Thyroid gland (tissue), 4 donors: ENCODE measurements around the gene MYMX.

Source experiments
- POLR2A ChIP-seq, 2 donors: fragments of 450-650 bp; IDR thresholded peaks; one replicate each; pipeline ENCODE4 v1.6.1; 2017; ENCODE audit warnings: antibody characterized with exemption in 2 of 2, mild to moderate bottlenecking in 2 of 2, moderate library complexity in 1 of 2
- TF ChIP-seq, protein P1 (sequence below), 6 experiments: fragments of 200-600 bp in 3 of 6; fragments of 450-650 bp in 3 of 6; sonication (generic) in 3 of 6; IDR thresholded peaks; one replicate each; pipeline ENCODE4 v1.5.1; 2016 to 2019; ENCODE audit warnings: antibody characterized with exemption in 6 of 6, mild to moderate bottlenecking in 2 of 6, inconsistent platforms in 1 of 6, moderate library complexity in 1 of 6

DNA sequence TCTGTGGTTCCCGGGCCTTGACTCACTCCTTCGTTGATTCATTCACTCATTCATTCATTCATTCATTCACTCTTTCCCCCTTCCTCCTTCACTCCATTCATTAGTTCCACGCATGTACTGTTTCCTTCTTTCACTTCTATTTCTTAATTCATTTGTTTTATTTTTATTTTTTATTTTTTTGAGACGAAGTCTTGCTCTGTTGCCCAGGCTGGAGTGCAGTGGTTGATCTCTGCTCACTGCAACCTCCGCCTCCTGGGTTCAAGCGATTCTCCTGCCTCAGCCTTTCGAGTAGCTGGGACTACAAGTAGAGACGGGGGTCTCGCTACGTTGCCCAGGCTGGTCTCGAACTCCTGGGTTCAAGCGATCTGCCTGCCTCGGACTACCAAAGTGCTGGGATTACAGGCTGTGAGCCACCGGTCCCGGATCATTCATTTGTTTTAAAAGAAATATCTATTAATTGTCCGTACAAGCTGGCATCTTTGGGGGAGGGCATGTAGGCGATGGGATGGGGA lies 49.1 kb downstream of the MYMX start:
- TF ChIP-seq, protein P1, sequence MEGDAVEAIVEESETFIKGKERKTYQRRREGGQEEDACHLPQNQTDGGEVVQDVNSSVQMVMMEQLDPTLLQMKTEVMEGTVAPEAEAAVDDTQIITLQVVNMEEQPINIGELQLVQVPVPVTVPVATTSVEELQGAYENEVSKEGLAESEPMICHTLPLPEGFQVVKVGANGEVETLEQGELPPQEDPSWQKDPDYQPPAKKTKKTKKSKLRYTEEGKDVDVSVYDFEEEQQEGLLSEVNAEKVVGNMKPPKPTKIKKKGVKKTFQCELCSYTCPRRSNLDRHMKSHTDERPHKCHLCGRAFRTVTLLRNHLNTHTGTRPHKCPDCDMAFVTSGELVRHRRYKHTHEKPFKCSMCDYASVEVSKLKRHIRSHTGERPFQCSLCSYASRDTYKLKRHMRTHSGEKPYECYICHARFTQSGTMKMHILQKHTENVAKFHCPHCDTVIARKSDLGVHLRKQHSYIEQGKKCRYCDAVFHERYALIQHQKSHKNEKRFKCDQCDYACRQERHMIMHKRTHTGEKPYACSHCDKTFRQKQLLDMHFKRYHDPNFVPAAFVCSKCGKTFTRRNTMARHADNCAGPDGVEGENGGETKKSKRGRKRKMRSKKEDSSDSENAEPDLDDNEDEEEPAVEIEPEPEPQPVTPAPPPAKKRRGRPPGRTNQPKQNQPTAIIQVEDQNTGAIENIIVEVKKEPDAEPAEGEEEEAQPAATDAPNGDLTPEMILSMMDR (IDR thresholded peaks at IDR 0.05): no peak
- TF ChIP-seq POLR2A (IDR thresholded peaks at IDR 0.05): no peak
